HG03565 (cell line): ENCODE results near the gene TRIM34.
"Not testable (repeated sequence)": the region's sequence is repeated elsewhere in the genome, so short reads cannot be mapped to it uniquely, and the experiment has no call there.

Experiments
- ATAC-seq: cut with Tn5 transposase; IDR thresholded peaks from one replicate; pipeline ENCODE4 v1.9.1; 2021; ENCODE audit warnings: mild to moderate bottlenecking, moderate library complexity; ENCODE audit not compliant: unreplicated experiment

The TRIM34 gene

GRCh38 chr11:5620651-5621521 is 3.9 kb upstream of the TRIM34 start:
- ATAC-seq, result no peak

- no peak for ATAC-seq
Observed at GRCh38 chr11:5621580-5621979, 3.2 kb upstream of the TRIM34 start.

- no peak for ATAC-seq
Observed at GRCh38 chr11:5622802-5623201, 2.0 kb upstream of the TRIM34 start.

- no peak for ATAC-seq
Observed at GRCh38 chr11:5625281-5625680, 480 bp downstream of the TRIM34 start.

- no peak for ATAC-seq
Observed at GRCh38 chr11:5626196-5626595, 1.4 kb downstream of the TRIM34 start.

- ATAC-seq, result peak; percentile 13
Observed at GRCh38 chr11:5631417-5631816, 6.6 kb downstream of the TRIM34 start.

GRCh38 chr11:5631969-5632635 is 7.3 kb downstream of the TRIM34 start:
- ATAC-seq, result peak; percentile 94

GRCh38 chr11:5639953-5640352 is 15.2 kb downstream of the TRIM34 start:
- ATAC-seq, result no peak

GRCh38 chr11:5643585-5643984 is 18.8 kb downstream of the TRIM34 start:
- no peak for ATAC-seq

- ATAC-seq, result no peak
Observed at GRCh38 chr11:5646139-5646538, 21.3 kb downstream of the TRIM34 start.

GRCh38 chr11:5655474-5655873 is 30.7 kb downstream of the TRIM34 start:
- ATAC-seq, result no peak

GRCh38 chr11:5656956-5657355 is 32.2 kb downstream of the TRIM34 start:
- ATAC-seq, result not testable (repeated sequence)

- ATAC-seq, result no peak
Observed at GRCh38 chr11:5658318-5658717, 33.5 kb downstream of the TRIM34 start.

- ATAC-seq, result no peak
Observed at GRCh38 chr11:5663511-5663910, 38.7 kb downstream of the TRIM34 start.

GRCh38 chr11:5665051-5665570 is 40.3 kb downstream of the TRIM34 start:
- ATAC-seq, result no peak

GRCh38 chr11:5665746-5666401 is 41.1 kb downstream of the TRIM34 start:
- ATAC-seq, result no peak

GRCh38 chr11:5666402-5666793 is 41.6 kb downstream of the TRIM34 start:
- ATAC-seq, result no peak

- ATAC-seq, result no peak
Observed at GRCh38 chr11:5671831-5672230, 47.0 kb downstream of the TRIM34 start.

GRCh38 chr11:5674391-5674790 is 49.6 kb downstream of the TRIM34 start:
- ATAC-seq, result no peak

GRCh38 chr11:5679811-5680210 is 55.0 kb downstream of the TRIM34 start:
- no peak for ATAC-seq

- not testable (repeated sequence) for ATAC-seq
Observed at GRCh38 chr11:5682890-5683441, 58.2 kb downstream of the TRIM34 start.
